SU-DHL-6 (cell line): Measurements from ENCODE around the gene EVC.
"Not testable (repeated sequence)": the region's sequence is repeated elsewhere in the genome, so short reads cannot be mapped to it uniquely, and the experiment has no call there.

ENCODE experiments used
- H2AFZ ChIP-seq: fragments of 200-600 bp; sonication (generic); 2 replicates; pipeline ENCODE4 v1.6.1; 2014; ENCODE audit warnings: low read depth, mild to moderate bottlenecking, moderate library complexity, mixed read lengths, antibody characterized with exemption, low read length; ENCODE audit not compliant: severe bottlenecking
- H3F3A ChIP-seq: fragments of 200-600 bp; shearing (Covaris generic); 2 replicates; pipeline ENCODE4 v1.6.0; 2016; ENCODE audit warnings: antibody characterized with exemption, mild to moderate bottlenecking; ENCODE audit not compliant: insufficient read depth
- H3K27ac ChIP-seq: fragments of 200-600 bp; sonication (generic); 2 replicates; pipeline ENCODE4 v1.5.1; 2016; ENCODE audit warnings: low read depth, mild to moderate bottlenecking, low read length, moderate library complexity, mixed read lengths
- H3K27me3 ChIP-seq: fragments of 200-600 bp; sonication (generic), shearing (Covaris generic); 2 replicates; pipeline ENCODE4 v1.6.0; 2014; ENCODE audit warnings: mild to moderate bottlenecking, low read length
- H3K36me3 ChIP-seq: fragments of 200-600 bp; sonication (generic); 2 replicates; pipeline ENCODE4 v1.6.1; 2014; ENCODE audit warnings: mild to moderate bottlenecking, low read length, mixed read lengths
- H3K4me2 ChIP-seq: fragments of 300-600, 200-600 bp; shearing (Covaris generic), sonication (generic); 2 replicates; pipeline ENCODE4 v1.6.0; 2014; ENCODE audit warnings: low read length, low read depth, mild to moderate bottlenecking; ENCODE audit not compliant: poor library complexity, severe bottlenecking
- H3K4me3 ChIP-seq: fragments of 200-600 bp; sonication (generic); 2 replicates; pipeline ENCODE4 v1.5.1; 2014; ENCODE audit warnings: antibody characterized with exemption, low read length, mild to moderate bottlenecking, mixed read lengths; ENCODE audit not compliant: insufficient read depth, poor library complexity, severe bottlenecking
- H3K79me2 ChIP-seq: fragments of 200-600 bp; sonication (generic); 2 replicates; pipeline ENCODE4 v1.6.1; 2014; ENCODE audit warnings: mild to moderate bottlenecking, low read length, moderate library complexity; ENCODE audit not compliant: insufficient read depth
- H3K9ac ChIP-seq: fragments of 200-600 bp; sonication (generic); 2 replicates; pipeline ENCODE4 v1.7.0; 2014; ENCODE audit warnings: mild to moderate bottlenecking, low read length
- H3K9me2 ChIP-seq: fragments of 200-600 bp; sonication (generic); replicated peaks from 2 replicates; pipeline ENCODE4 v1.6.1; 2014; ENCODE audit warnings: low read length; ENCODE audit not compliant: insufficient read depth
- H3K9me3 ChIP-seq: fragments of 200-600 bp; sonication (generic); 2 replicates; pipeline ENCODE4 v1.6.1; 2014; ENCODE audit warnings: low read length, mixed read lengths; ENCODE audit not compliant: insufficient read depth
- H4K20me1 ChIP-seq: fragments of 200-600 bp; sonication (generic); 2 replicates; pipeline ENCODE4 v1.6.1; 2014; ENCODE audit warnings: low read depth, mild to moderate bottlenecking, antibody characterized with exemption, low read length, moderate library complexity, mixed read lengths
- EZH2phosphoT487 ChIP-seq: fragments of 200-600 bp; sonication (generic), shearing (Covaris generic); conservative IDR thresholded peaks from 2 replicates; pipeline ENCODE4 v1.6.1; 2018; ENCODE audit warnings: mild to moderate bottlenecking, antibody characterized with exemption, low read length, moderate library complexity, mixed read lengths
- TF ChIP-seq, protein P1 (sequence below): fragments of 200-600 bp; sonication (generic); IDR thresholded peaks from one replicate; pipeline ENCODE4 v1.5.1; 2017; ENCODE audit warnings: antibody characterized with exemption, mild to moderate bottlenecking, low read length, moderate library complexity; ENCODE audit not compliant: insufficient read depth, poor library complexity, severe bottlenecking

The EVC gene

DNA sequence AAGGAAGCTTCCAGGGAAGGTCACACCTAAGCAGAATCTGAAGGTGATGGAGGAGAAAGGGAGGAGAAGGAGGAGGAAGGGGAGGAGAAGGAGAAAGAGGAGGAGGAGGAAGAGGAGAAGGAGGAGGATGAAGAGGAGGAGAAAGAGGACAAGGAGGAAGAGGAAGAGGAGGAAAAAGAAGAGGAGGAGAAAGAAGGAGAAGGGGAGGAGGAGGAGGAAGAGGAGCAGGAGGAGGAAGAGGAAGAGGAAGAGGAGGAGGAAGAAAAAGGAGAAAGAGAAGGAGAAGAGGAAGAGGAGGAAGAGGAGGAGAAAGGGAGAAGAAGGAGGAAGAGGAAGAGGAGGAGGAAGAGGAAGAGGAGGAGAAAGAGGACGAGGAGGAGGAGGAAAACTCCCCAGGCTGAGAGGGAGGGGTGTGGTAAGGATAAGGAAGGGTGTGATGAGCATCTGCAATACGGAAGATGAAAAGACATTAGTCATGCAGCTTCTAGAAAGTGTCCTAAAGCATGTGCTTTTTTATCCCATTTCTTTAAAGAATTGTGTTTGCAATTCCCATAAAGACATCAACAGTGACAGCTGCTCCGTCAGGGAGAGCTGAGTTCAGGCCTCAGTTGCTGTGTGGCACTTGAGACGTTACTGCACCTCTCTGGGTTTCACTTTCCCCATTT lies 140.8 kb downstream of the EVC start:
- no peaks in the 10 kb centered on the region for H3K79me2 ChIP-seq
- no peaks in the 10 kb centered on the region for H3F3A ChIP-seq
- H2AFZ ChIP-seq = no peak overlapping the region
- no peaks in the 10 kb centered on the region for H3K9me2 ChIP-seq
- no peak overlapping the region for H3K9ac ChIP-seq
- no peaks in the 10 kb centered on the region for H3K36me3 ChIP-seq
- TF ChIP-seq, protein P1, sequence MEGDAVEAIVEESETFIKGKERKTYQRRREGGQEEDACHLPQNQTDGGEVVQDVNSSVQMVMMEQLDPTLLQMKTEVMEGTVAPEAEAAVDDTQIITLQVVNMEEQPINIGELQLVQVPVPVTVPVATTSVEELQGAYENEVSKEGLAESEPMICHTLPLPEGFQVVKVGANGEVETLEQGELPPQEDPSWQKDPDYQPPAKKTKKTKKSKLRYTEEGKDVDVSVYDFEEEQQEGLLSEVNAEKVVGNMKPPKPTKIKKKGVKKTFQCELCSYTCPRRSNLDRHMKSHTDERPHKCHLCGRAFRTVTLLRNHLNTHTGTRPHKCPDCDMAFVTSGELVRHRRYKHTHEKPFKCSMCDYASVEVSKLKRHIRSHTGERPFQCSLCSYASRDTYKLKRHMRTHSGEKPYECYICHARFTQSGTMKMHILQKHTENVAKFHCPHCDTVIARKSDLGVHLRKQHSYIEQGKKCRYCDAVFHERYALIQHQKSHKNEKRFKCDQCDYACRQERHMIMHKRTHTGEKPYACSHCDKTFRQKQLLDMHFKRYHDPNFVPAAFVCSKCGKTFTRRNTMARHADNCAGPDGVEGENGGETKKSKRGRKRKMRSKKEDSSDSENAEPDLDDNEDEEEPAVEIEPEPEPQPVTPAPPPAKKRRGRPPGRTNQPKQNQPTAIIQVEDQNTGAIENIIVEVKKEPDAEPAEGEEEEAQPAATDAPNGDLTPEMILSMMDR = no peak
- no peak for TF ChIP-seq EZH2phosphoT487
- no peak overlapping the region for H3K27ac ChIP-seq
- H3K4me3 ChIP-seq = no peak overlapping the region
- no peaks in the 10 kb centered on the region for H3K9me3 ChIP-seq
- H3K27me3 ChIP-seq = no peaks in the 10 kb centered on the region
- H3K4me2 ChIP-seq = no peak overlapping the region
- H4K20me1 ChIP-seq = no peaks in the 10 kb centered on the region

DNA sequence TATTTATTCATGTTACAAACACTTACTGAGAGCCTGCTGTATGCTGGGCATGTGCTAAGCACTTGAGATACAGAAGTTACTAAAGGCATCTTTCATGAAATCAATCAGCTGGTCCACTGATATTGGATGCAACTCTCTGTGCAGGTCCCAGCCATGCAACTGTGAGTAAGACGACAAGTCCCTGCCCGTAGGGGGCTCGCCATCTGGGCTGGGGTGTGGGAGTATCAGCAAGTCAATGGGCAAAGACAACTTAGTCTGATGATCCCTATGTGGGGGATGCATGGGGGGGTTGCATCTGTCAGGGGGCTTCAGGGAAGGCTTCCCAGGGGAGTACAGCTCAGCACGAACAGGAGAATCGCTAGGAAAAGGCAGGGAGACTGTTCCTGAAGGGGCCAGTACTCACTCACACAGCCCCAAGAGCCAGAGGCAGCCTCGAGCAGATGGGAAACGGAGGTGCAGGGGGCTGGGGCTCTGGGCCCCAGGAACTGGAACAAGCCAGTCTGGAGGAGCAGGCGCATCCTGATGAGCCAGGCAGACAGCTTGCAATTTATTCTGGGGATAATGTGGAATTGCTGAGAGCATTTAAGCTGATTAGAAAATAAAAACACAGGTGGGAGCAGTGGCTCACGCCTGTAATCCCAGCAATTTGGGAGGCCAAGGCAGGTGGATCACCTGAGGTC lies 141.7 kb downstream of the EVC start:
- Histone ChIP-seq H3K9me2 (no peaks in the 10 kb centered on the region), H3K36me3 (no peaks in the 10 kb centered on the region), H3K9ac (no peak overlapping the region), H3K4me3 (no peak overlapping the region), H3F3A (no peaks in the 10 kb centered on the region), H3K27ac (no peak overlapping the region), H4K20me1 (no peaks in the 10 kb centered on the region), H2AFZ (no peak overlapping the region), H3K27me3 (no peaks in the 10 kb centered on the region), H3K79me2 (no peaks in the 10 kb centered on the region), H3K9me3 (no peaks in the 10 kb centered on the region), H3K4me2 (no peak overlapping the region)
- no peak for TF ChIP-seq EZH2phosphoT487
- TF ChIP-seq, protein P1 = no peak

DNA sequence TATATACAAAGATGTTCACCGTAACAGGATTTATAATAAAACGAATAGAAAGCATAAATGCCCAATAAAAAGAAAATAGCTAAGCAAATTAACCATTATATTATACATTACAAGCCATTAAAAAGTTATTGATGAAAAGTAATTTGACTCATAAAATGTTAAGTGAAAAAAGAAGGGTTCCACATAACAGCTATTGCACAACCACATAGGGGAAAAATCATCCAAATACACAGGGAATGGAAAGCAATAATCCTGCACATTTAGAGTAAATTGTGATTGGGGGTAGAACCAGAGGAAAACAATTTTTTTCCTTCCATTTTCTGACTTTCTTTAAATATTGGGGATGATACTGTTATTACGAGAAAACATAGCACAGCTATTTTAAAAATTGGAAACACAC lies 143.9 kb downstream of the EVC start:
- no peak for TF ChIP-seq EZH2phosphoT487
- TF ChIP-seq, protein P1 = no peak
- Histone ChIP-seq H3K9me2 (no peaks in the 10 kb centered on the region), H4K20me1 (no peaks in the 10 kb centered on the region), H2AFZ (no peak overlapping the region), H3K36me3 (no peaks in the 10 kb centered on the region), H3K27me3 (no peaks in the 10 kb centered on the region), H3K4me2 (no peak overlapping the region), H3K79me2 (no peaks in the 10 kb centered on the region), H3K9me3 (no peaks in the 10 kb centered on the region), H3F3A (no peaks in the 10 kb centered on the region), H3K9ac (no peak overlapping the region), H3K27ac (no peak overlapping the region), H3K4me3 (no peak overlapping the region)

DNA sequence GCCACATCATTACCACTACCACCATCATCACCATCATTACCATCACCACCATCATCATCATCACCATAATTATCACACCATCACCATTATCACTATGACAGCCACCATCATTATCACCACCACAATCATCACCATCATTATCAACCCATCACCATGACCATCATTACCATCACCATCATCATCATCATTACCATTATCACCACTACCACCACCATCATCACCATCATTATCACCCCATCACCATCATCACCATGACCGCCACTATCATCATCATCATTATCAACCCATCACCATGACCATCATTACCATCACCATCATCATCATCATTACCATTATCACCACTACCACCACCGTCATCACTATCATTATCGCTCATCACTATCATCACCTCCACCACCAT lies 145.4 kb downstream of the EVC start:
- not testable (repeated sequence) for H3K27ac ChIP-seq, H3K4me2 ChIP-seq, H3K9me3 ChIP-seq, H4K20me1 ChIP-seq, H3K79me2 ChIP-seq, H2AFZ ChIP-seq, H3K36me3 ChIP-seq, H3K9me2 ChIP-seq, H3K9ac ChIP-seq, H3K4me3 ChIP-seq, H3F3A ChIP-seq, H3K27me3 ChIP-seq
